ENCODE data around the gene TPH2.

DNA sequence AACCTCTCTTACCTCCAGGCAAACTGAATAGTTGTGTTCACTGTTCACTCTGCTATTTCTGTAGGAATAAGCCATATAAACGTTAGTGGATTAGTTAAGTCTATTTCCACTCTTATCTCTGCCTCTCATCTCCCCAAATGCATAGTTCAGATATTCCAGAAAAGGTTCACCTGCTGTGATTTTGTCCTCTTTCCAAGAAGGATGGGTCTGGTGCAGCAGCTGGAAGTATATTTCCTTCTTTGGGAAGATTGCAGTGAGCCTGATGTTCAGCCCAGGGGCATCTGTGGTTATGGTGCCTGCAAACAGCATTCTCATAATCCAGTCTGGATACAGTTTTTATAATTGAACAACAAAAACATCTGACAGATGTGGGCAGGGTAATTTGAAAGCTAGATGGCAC, 97.7 kb downstream of the TPH2 start:
- TF ChIP-seq SP1 (IDR thresholded peaks at IDR 0.05) (no peak), NFRKB (IDR thresholded peaks at IDR 0.05) (no peak), SUZ12 (IDR thresholded peaks at IDR 0.05) (no peak), ELF4 (IDR thresholded peaks at IDR 0.05) (no peak), FOXA1 (IDR thresholded peaks at IDR 0.05) (no peak), FOXM1 (IDR thresholded peaks at IDR 0.05; ENCODE audit: borderline replicate concordance) (no peak), CTBP1 (IDR thresholded peaks at IDR 0.05; ENCODE audit: borderline replicate concordance) (no peak), FOXK2 (IDR thresholded peaks at IDR 0.05) (no peak), HDGF (IDR thresholded peaks at IDR 0.05; ENCODE audit: borderline replicate concordance) (no peak), TARDBP (IDR thresholded peaks at IDR 0.05) (no peak), BHLHE40 (IDR thresholded peaks at IDR 0.05; ENCODE audit: borderline replicate concordance) (no peak), ARNT (IDR thresholded peaks at IDR 0.05) (no peak)
- TF ChIP-seq, protein P1, sequence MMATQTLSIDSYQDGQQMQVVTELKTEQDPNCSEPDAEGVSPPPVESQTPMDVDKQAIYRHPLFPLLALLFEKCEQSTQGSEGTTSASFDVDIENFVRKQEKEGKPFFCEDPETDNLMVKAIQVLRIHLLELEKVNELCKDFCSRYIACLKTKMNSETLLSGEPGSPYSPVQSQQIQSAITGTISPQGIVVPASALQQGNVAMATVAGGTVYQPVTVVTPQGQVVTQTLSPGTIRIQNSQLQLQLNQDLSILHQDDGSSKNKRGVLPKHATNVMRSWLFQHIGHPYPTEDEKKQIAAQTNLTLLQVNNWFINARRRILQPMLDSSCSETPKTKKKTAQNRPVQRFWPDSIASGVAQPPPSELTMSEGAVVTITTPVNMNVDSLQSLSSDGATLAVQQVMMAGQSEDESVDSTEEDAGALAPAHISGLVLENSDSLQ (IDR thresholded peaks at IDR 0.05), result no peak
